ELF-1 (cell line): ENCODE measurements around the gene TXNDC9.
"Not testable (repeated sequence)": the region's sequence is repeated elsewhere in the genome, so short reads cannot be mapped to it uniquely, and the experiment has no call there.

Source experiments
- DNase-seq: peaks from one replicate; pipeline ENCODE4 v3.0.0-alpha.2; 2016; ENCODE audit warnings: low read depth, low spot score

The TXNDC9 gene

GRCh38 chr2:99335911-99336803 is at the start of gene TXNDC9:
TSS of gene TXNDC9 (minus strand) at chr2:99336333. CDS start at chr2:99333210, 3,123 bp downstream.
- peak; percentile 100 for DNase-seq

GRCh38 chr2:99382143-99382542 is 46.0 kb upstream of the TXNDC9 start:
- DNase-seq: no peak

DNA sequence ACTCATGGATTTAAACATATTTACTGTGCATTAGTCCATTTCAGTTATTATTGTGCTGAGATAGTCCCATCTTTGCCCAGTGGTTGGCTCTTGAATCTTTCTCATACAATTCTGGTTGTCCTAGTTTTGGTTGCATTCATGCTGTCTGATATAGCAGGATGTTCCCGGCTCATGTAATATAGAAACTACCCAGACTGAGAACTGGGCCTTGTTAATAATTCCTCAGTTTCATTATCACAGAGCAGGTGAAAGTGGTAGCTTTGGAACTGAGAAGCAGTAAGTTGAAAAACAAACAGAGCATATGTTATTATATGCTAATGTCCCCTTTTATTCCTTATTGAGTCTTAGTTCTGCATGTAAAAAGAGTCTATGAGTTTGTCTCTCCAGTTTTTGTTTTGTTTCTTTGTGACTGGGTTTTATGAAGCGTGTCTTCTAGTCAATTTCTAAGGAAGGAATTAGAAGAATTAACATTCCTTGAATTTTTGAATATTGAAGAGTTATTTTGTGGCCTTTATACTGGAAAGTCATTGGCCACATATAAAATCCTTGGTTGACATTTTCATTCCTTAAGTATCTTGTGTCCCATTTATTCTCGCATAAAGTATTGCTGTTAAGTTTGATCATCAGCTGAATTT is 44.4 kb upstream of the TXNDC9 start:
- DNase-seq: no peak

- no peak for DNase-seq
Measured at GRCh38 chr2:99377879-99378278, 41.7 kb upstream of the TXNDC9 start.

- no peak for DNase-seq
Measured at GRCh38 chr2:99376254-99376864, 40.2 kb upstream of the TXNDC9 start.

GRCh38 chr2:99374747-99375146 is 38.6 kb upstream of the TXNDC9 start:
- DNase-seq: no peak

- DNase-seq: no peak
Measured at GRCh38 chr2:99373144-99373543, 37.0 kb upstream of the TXNDC9 start.

GRCh38 chr2:99368854-99369253 is 32.7 kb upstream of the TXNDC9 start:
- not testable (repeated sequence) for DNase-seq

- DNase-seq: no peak
Measured at GRCh38 chr2:99365661-99366060, 29.5 kb upstream of the TXNDC9 start.

DNA sequence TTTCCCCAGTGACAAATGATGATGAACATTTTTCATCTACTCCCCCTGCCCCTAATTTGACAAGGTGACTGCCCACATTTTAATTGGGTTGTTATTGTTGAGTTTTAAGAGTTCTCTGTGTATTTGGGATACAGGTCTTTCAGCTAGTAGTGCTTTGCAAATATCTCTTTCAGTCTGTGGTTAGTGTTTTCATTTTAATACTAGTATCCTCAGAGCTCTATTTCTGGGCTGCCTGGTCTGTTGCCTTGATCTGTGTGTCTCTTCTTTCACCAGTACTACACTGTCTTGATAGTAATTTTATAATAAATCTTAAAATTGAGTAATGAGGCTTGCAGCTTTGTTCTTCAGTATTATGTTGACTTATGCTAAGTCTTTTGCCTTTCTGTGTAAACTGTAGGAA is 20.7 kb upstream of the TXNDC9 start:
- DNase-seq: no peak

GRCh38 chr2:99354825-99355224 is 18.7 kb upstream of the TXNDC9 start:
- not testable (repeated sequence) for DNase-seq

GRCh38 chr2:99354070-99354469 is 17.9 kb upstream of the TXNDC9 start:
- no peak for DNase-seq

GRCh38 chr2:99350194-99350593 is 14.1 kb upstream of the TXNDC9 start:
- DNase-seq: no peak

- no peak for DNase-seq
Measured at GRCh38 chr2:99348173-99348572, 12.0 kb upstream of the TXNDC9 start.

GRCh38 chr2:99346218-99346617 is 10.1 kb upstream of the TXNDC9 start:
- DNase-seq: no peak

DNA sequence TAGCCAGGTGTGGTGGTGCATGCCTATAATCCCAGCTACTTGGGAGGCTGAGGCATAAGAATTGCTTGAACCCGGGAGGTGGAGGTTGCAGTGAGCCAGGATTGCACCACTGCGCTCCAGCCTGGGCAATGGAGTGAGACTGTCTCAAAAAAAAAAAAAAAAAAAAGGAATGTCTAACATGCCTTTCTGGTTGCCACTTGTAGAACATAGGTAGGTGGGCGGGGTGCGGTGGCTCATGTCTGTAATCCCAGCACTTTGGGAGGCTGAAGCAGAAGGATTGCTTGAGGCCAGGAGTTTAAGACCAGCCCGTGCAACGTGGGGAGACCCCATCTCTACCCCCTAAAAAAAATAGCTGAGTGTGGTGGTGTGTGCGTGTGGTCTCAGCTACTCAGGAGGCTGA is 9.3 kb upstream of the TXNDC9 start:
- not testable (repeated sequence) for DNase-seq

DNA sequence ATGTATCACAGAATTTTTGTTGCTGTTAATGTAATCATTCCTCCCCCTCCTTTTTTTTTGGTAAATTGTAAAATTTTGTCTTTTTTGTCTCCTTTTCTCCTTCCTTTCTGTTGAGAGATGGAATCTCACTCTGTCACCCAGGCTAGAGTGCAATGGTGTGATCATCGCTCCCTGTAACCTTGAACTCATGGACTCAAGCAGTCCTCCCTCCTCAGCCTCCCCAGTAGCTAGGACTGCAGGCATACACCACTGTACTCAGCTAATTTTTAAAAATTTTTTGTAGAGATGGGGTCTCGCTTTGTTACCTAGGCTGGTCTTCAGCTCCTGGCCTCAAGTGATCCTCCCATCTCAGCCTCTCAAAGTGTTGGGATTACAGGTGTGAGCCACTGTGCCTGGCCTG is 6.4 kb upstream of the TXNDC9 start:
- no peak for DNase-seq

DNA sequence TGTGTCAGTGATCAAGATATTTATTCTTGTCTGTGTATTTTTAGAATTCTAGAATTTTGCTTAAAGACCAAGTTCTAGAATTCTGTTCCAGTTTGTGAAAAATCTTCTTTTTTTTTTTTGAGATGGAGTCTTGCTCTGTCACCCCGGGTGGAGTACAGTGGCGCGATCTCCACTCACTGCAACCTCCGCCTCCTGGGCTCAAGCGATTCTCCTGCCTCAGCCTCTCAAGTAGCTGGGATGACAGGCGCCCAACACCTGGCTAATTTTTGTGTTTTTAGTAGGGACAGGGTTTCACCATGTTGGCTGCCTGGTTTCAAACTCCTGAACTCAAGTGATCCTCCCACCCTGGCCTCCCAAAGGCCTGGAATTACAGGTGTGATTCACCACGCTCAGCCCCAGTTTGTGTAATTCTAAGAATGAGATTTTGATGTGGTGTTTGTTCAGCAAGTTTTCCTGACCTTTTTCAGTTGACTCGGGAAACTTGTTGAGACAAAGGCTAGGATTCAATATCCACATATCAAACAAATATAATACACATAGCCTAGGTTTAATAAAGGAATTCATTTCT is 4.6 kb upstream of the TXNDC9 start:
- no peak for DNase-seq

- DNase-seq: no peak
Measured at GRCh38 chr2:99338029-99338585, 2.0 kb upstream of the TXNDC9 start.

DNA sequence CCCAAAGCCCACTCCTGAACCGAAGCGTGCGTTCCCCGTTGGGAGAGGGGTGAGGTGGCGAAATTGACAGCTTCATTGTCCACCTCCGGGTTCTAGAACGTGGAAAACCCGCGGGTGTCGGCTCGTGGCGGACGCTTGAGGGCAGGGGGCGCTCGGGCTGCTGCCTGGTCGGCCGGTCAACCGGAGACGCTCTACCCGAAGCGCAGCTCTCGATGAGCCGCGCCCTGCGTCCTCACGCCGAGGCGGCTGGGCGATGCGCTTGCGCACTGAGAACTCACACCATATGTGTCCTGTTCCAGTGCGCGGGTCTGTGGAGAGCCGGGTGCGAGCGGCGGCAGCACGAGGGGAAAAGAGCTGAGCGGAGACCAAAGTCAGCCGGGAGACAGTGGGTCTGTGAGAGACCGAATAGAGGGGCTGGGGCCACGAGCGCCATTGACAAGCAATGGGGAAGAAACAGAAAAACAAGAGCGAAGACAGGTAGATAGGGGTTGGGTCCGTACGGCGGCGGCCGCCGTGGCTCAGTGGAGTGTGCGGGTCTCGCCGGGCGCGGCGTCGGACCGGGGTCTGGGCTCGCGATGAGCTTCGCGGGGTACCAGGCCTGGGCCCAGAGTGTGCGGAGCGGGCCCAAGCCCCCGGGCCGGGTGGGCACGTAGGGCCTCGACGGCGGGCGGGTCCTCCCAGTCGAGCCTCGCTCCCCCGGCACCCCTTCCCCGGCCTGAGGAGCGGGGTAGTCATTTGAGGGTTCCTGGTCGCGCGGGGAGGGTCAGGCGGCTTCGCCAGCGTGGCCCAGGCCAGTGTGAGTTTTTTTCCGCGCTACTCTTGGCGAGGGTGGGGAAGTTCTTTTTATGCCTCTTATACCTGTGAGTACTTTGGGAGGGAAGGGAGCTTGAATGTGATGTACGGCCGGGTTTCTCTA is 1.2 kb upstream of the TXNDC9 start, which contains the start of gene EIF5B:
Gene EIF5B (plus strand): TSS at position 277 of the 916 bp plus-strand sequence. CDS start 166 bp downstream, at position 443.
- DNase-seq: peak; percentile 95

DNA sequence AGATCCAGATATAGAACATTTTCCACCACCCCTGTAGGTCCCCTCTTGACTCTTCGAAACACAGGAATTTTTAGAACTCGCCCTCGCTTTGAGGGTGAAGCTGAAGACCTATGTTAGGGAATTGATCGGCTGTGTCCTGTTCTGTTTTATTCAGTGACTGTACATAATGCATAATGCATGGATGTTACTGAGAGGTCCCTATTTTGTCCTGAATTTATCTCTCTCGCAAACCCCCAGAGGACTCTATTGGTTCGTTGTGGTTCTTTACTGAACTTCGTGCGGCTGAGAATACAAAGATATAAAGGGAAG is 625 bp upstream of the TXNDC9 start:
- no peak for DNase-seq
